Endodermal cell (in vitro differentiated cells): Measurements from ENCODE around the gene PHC2. TPM values are rescaled to one million over a fixed set of nuclear protein-coding genes. Genes with fewer than 3 reads are reported as not detected.

Experiments
- DNase-seq: peaks from one replicate; pipeline ENCODE4 v3.0.0-alpha.2; 2017
- H3K27ac ChIP-seq: 2 replicates; pipeline ENCODE4 v1.5.1; 2013; ENCODE audit warnings: mild to moderate bottlenecking, low read depth, low read length, moderate library complexity
- H3K27me3 ChIP-seq: 2 replicates; pipeline ENCODE4 v1.6.1; 2013; ENCODE audit warnings: mild to moderate bottlenecking, low read length, moderate library complexity; ENCODE audit not compliant: insufficient read depth, control insufficient read depth, poor library complexity, severe bottlenecking
- H3K36me3 ChIP-seq: 2 replicates; pipeline ENCODE4 v1.7.0; 2013; ENCODE audit warnings: mild to moderate bottlenecking, low read length, moderate library complexity; ENCODE audit not compliant: control insufficient read depth, insufficient read depth
- H3K4me1 ChIP-seq: one replicate; pipeline ENCODE4 v1.7.0; 2013; ENCODE audit warnings: low read length; ENCODE audit not compliant: control insufficient read depth, insufficient read depth
- H3K4me3 ChIP-seq: 2 replicates; pipeline ENCODE4 v1.5.1; 2013; ENCODE audit warnings: mild to moderate bottlenecking, low read length, moderate library complexity
- H3K9ac ChIP-seq: 2 replicates; pipeline ENCODE4 v1.6.1; 2013; ENCODE audit warnings: mild to moderate bottlenecking, low read length, moderate library complexity; ENCODE audit not compliant: poor library complexity, severe bottlenecking; ENCODE audit errors: extremely low read depth
- H3K9me3 ChIP-seq: 2 replicates; pipeline ENCODE4 v1.6.1; 2013; ENCODE audit warnings: mild to moderate bottlenecking, low read length, moderate library complexity; ENCODE audit not compliant: control insufficient read depth
- H3K27ac Mint-ChIP-seq: 2 replicates; pipeline ENCODE4 v1.8.0; 2020; ENCODE audit warnings: mixed read lengths
- H3K27me3 Mint-ChIP-seq: 2 replicates; pipeline ENCODE4 v1.8.0; 2021; ENCODE audit warnings: mild to moderate bottlenecking, mixed read lengths; ENCODE audit not compliant: insufficient read depth
- H3K36me3 Mint-ChIP-seq: 2 replicates; pipeline ENCODE4 v1.8.0; 2020; ENCODE audit warnings: low read depth, mixed read lengths
- H3K4me1 Mint-ChIP-seq: 2 replicates; pipeline ENCODE4 v1.8.0; 2020; ENCODE audit warnings: mixed read lengths
- H3K4me3 Mint-ChIP-seq: 2 replicates; pipeline ENCODE4 v1.8.0; 2020; ENCODE audit warnings: mild to moderate bottlenecking, moderate library complexity, mixed read lengths
- H3K9me3 Mint-ChIP-seq: 2 replicates; pipeline ENCODE4 v1.8.0; 2020; ENCODE audit warnings: mild to moderate bottlenecking, mixed read lengths
- CTCF ChIP-seq: fragments of 200-600 bp; sonication (generic); conservative IDR thresholded peaks from 2 replicates; pipeline ENCODE4 v1.5.0; 2021; ENCODE audit warnings: antibody characterized with exemption, mild to moderate bottlenecking
- WGBS, 2 experiments: methylation state at CpG; one replicate each; pipeline versions ENCODE4 v1.1.5 to v1.1.7; 2013; ENCODE audit warnings: missing lambda C conversion rate in 2 of 2, mixed read lengths in 1 of 2; ENCODE audit not compliant: insufficient coverage in 1 of 2, insufficient read length in 1 of 2; 5-methylcytosine and 5-hydroxymethylcytosine counted together
- total RNA-seq, 2 donors: library from RNA; stranded (reverse); fragmentation: NEBNext Ultra II Directional in 1 of 2; extraction: Animal tissue kit (Norgen Biotek cat#: 25700) in 1 of 2; gene quantifications; 2 replicates in 1 of 2; 3 replicates in 1 of 2; pipeline ENCODE4 v1.2.1, GENCODE V29; 2021

Gene PHC2
- total RNA-seq, 2 donors from 2014 or later = 32.1 to 43.9 TPM

DNA sequence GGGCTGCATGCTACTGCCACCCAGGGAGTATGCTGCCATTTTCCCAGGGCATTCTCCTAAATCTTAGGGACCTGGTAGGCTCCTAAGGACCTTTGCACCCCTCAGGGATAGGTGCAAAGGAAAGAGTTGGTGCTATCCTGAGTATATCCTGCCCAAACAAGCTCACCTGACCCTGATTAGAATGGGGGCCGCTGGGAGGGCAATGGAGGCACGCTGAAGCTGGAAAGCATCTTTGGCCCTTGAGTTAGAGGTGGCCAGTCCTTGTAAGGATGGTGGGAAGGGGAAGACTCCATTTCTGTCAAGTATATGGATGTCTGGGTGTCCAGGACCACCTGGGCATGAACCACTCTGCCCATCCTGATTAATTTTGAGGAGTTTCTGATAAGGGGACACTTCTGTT, 61.1 kb downstream of the PHC2 start:
- no peak overlapping the region for H3K4me3 ChIP-seq
- no peak overlapping the region for H3K27ac Mint-ChIP-seq
- H3K36me3 ChIP-seq = no peaks in the 10 kb centered on the region
- H3K27me3 Mint-ChIP-seq = peaks cover 56% of the 10 kb centered on the region
- no peaks in the 10 kb centered on the region for H3K36me3 Mint-ChIP-seq
- H3K27me3 ChIP-seq = peaks cover 14% of the 10 kb centered on the region
- peaks cover 16% of the 10 kb centered on the region for H3K4me1 ChIP-seq
- WGBS, 2 experiments = 93% methylated on average over 2 of the region's 2 CpGs; no CpG with 5 or more reads in 1 of the 2 experiments
- no peak overlapping the region for H3K27ac ChIP-seq
- H3K4me3 Mint-ChIP-seq = no peak overlapping the region
- no peak for DNase-seq
- H3K4me1 Mint-ChIP-seq = peaks cover 23% of the 10 kb centered on the region
- TF ChIP-seq CTCF = no peak
- no peak overlapping the region for H3K9ac ChIP-seq
- H3K9me3 ChIP-seq = no peaks in the 10 kb centered on the region
- no peaks in the 10 kb centered on the region for H3K9me3 Mint-ChIP-seq

DNA sequence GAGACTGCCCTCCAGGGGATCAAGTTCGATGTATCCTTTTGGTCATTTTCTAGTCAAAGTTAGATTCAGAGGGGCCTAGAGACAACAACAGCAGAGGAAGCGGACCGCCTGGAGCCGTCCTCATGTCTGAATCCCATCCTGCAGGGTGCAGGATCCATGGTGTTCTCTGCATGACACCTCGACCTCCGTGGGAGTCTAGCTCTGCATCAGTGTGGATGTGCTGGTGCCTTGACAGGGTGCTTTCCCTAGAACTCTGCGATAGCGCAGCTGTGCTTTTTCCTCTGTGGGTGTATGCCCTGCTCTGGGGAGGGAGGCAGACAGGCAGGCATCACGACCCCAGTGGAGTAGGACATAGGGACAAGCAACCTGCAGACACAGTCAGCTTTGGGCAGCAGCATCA, 61.8 kb downstream of the PHC2 start:
- H3K27me3 Mint-ChIP-seq = peaks cover 54% of the 10 kb centered on the region
- Histone ChIP-seq H3K27ac (no peak overlapping the region), H3K36me3 (no peaks in the 10 kb centered on the region), H3K4me3 (no peak overlapping the region), H3K9ac (no peak overlapping the region), H3K27me3 (peaks cover 14% of the 10 kb centered on the region), H3K4me1 (peaks cover 21% of the 10 kb centered on the region), H3K9me3 (no peaks in the 10 kb centered on the region)
- no peaks in the 10 kb centered on the region for H3K36me3 Mint-ChIP-seq
- peaks cover 30% of the 10 kb centered on the region for H3K4me1 Mint-ChIP-seq
- H3K27ac Mint-ChIP-seq = no peak overlapping the region
- no peaks in the 10 kb centered on the region for H3K9me3 Mint-ChIP-seq
- TF ChIP-seq CTCF = no peak
- no peak for DNase-seq
- WGBS, 2 experiments = 87 to 95% methylated on average over 7 to 9 of the region's 9 CpGs
- H3K4me3 Mint-ChIP-seq = no peak overlapping the region

DNA sequence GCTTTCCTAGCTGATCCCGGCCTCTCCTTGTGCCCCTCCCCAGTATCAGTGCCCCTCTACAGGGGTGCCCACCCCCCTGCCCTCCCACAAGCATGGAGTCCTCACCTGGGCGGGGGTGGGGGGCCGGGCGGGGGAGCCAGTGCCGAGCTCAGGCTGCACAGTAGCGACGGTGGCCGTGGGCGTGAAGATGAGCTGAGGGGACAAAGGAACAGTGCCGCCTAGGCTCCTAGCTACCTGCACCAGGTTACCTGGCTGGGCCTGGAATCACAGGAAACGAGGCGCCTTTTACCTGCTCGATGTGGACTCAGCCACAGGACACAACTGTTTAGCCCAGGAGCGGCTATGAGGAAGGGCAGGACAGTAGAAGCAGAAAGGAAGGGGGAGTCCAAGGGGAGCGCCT, 62.5 kb downstream of the PHC2 start:
- Histone ChIP-seq H3K4me1 (peaks cover 27% of the 10 kb centered on the region), H3K27me3 (peaks cover 14% of the 10 kb centered on the region), H3K36me3 (no peaks in the 10 kb centered on the region), H3K4me3 (no peak overlapping the region), H3K27ac (no peak overlapping the region), H3K9ac (no peak overlapping the region), H3K9me3 (no peaks in the 10 kb centered on the region)
- WGBS, 2 experiments = 87 to 89% methylated on average over 9 to 15 of the region's 15 CpGs
- TF ChIP-seq CTCF = no peak
- Mint-ChIP-seq H3K4me3 (no peak overlapping the region), H3K27me3 (peaks cover 52% of the 10 kb centered on the region), H3K4me1 (peaks cover 34% of the 10 kb centered on the region), H3K9me3 (no peaks in the 10 kb centered on the region), H3K36me3 (no peaks in the 10 kb centered on the region), H3K27ac (no peak overlapping the region)
- no peak for DNase-seq
